Measurements from ENCODE around the gene FLNB. TPM values are rescaled to one million over a fixed set of nuclear protein-coding genes. Genes with fewer than 3 reads are reported as not detected.

Gene FLNB
- total RNA-seq, 1 donor from 2014 or later: 83.3 TPM

- no peak for ATAC-seq
- TF ChIP-seq CTCF (IDR thresholded peaks at IDR 0.05): no peak
- Histone ChIP-seq H3K27me3 (ENCODE audit: low read depth) (no peaks in the 10 kb centered on the region), H3K9me3 (no peaks in the 10 kb centered on the region), H3K4me3 (no peak overlapping the region), H3K27ac (no peak overlapping the region), H3K4me1 (no peaks in the 10 kb centered on the region), H3K36me3 (peaks cover 98% of the 10 kb centered on the region)
- DNase-seq: no peak
- intact Hi-C loops (cut with DNase I): no loop called here
Observed at GRCh38 chr3:58134468-58134867, 126.2 kb downstream of the FLNB start.

- peak; percentile 16 for TF ChIP-seq CTCF (IDR thresholded peaks at IDR 0.05)
- Histone ChIP-seq H3K36me3 (peaks cover 90% of the 10 kb centered on the region), H3K4me3 (no peak overlapping the region), H3K9me3 (no peaks in the 10 kb centered on the region), H3K27ac (no peak overlapping the region), H3K27me3 (ENCODE audit: low read depth) (no peaks in the 10 kb centered on the region), H3K4me1 (no peaks in the 10 kb centered on the region)
- ATAC-seq (peak in 1 of 2 donors; percentile 14), DNase-seq (no peak)
- intact Hi-C loops (cut with DNase I): no loop called here
Observed at GRCh38 chr3:58135712-58136543, 127.7 kb downstream of the FLNB start.

- peaks cover 87% of the 10 kb centered on the region for H3K36me3 ChIP-seq
- TF ChIP-seq CTCF (IDR thresholded peaks at IDR 0.05): no peak
- no peaks in the 10 kb centered on the region for H3K27me3 ChIP-seq (ENCODE audit: low read depth)
- H3K4me1 ChIP-seq: no peaks in the 10 kb centered on the region
- intact Hi-C loops (cut with DNase I): no loop called here
- H3K4me3 ChIP-seq: no peak overlapping the region
- ATAC-seq: no peak
- H3K27ac ChIP-seq: no peak overlapping the region
- no peaks in the 10 kb centered on the region for H3K9me3 ChIP-seq
- no peak for DNase-seq
Observed at GRCh38 chr3:58137306-58137705, 129.1 kb downstream of the FLNB start.

GRCh38 chr3:58141766-58142345, 133.6 kb downstream of the FLNB start:
- ATAC-seq (no peak), DNase-seq (no peak)
- intact Hi-C loops (cut with DNase I): no loop called here
- H3K9me3 ChIP-seq: no peaks in the 10 kb centered on the region
- H3K36me3 ChIP-seq: peaks cover 81% of the 10 kb centered on the region
- no peaks in the 10 kb centered on the region for H3K27me3 ChIP-seq (ENCODE audit: low read depth)
- no peaks in the 10 kb centered on the region for H3K4me1 ChIP-seq
- H3K27ac ChIP-seq: no peak overlapping the region
- no peak overlapping the region for H3K4me3 ChIP-seq
- no peak for TF ChIP-seq CTCF (IDR thresholded peaks at IDR 0.05)

- no peak for DNase-seq
- no peaks in the 10 kb centered on the region for H3K9me3 ChIP-seq
- intact Hi-C loops (cut with DNase I): no loop called here
- no peak overlapping the region for H3K27ac ChIP-seq
- peak; percentile 10 for ATAC-seq
- no peak for TF ChIP-seq CTCF (IDR thresholded peaks at IDR 0.05)
- H3K36me3 ChIP-seq: peaks cover 81% of the 10 kb centered on the region
- H3K4me1 ChIP-seq: no peaks in the 10 kb centered on the region
- H3K4me3 ChIP-seq: no peak overlapping the region
- H3K27me3 ChIP-seq (ENCODE audit: low read depth): no peaks in the 10 kb centered on the region
Observed at GRCh38 chr3:58143417-58144055, 135.3 kb downstream of the FLNB start.

Measured in lower lobe of right lung (tissue), 2 donors.